GM12878 (cell line): ENCODE measurements around the gene SPTBN1. TPM values are rescaled to one million over a fixed set of nuclear protein-coding genes. Genes with fewer than 3 reads are reported as not detected.

Experiments used
- ATAC-seq: fragments of 200-7000 bp; cut with Tn5 transposase; 3 replicates; pipeline ENCODE4 v1.9.1; 2020; ENCODE audit warnings: mild to moderate bottlenecking, moderate library complexity
- BruUV-seq: library from RNA; stranded (reverse); fragments of 400-500 nt; replicated peaks from 2 replicates; lab custom pipeline; 2021; lab: Mats Ljungman, UMichigan
- CTCF ChIA-PET: fragments of 300-600 bp; sonication (Branson Sonifier 250); formaldehyde crosslinking; extraction: SDS; loops from one replicate; lab custom pipeline; 2021; ENCODE audit warnings: inconsistent platforms; lab: Yijun Ruan, JAX
- POLR2A ChIA-PET: fragments of 350-600 bp; formaldehyde crosslinking; extraction: SDS; loops from one replicate; lab custom pipeline; 2021; ENCODE audit warnings: inconsistent platforms; lab: Charles Lee
- RAD21 ChIA-PET: fragments of 300-600 bp; sonication (Branson Sonifier 250); formaldehyde crosslinking; loops from one replicate; lab custom pipeline; 2023; ENCODE audit warnings: antibody characterized with exemption; ENCODE audit not compliant: unreplicated experiment; lab: Charles Lee
- SMC1A ChIA-PET: fragments of 300-600 bp; sonication (Branson Sonifier 250); formaldehyde crosslinking; loops from one replicate; lab custom pipeline; 2023; ENCODE audit not compliant: unreplicated experiment, uncharacterized antibody; lab: Charles Lee
- DNase-seq: peaks from one replicate; pipeline ENCODE4 v3.0.0-alpha.2; 2011; ENCODE audit warnings: low read depth, low spot score
- FAIRE-seq: peaks from 3 replicates; lab custom pipeline; 2011; peaks lifted over from hg19 to GRCh38; lab: Jason Lieb, UNC
- H2AFZ ChIP-seq: 2 replicates; pipeline ENCODE4 v1.6.0; 2011; ENCODE audit warnings: low read depth, low read length, control low read depth; ENCODE audit not compliant: control insufficient read depth
- H3K27ac ChIP-seq: 2 replicates; pipeline ENCODE4 v1.5.1; 2011; ENCODE audit warnings: control low read depth; ENCODE audit not compliant: control insufficient read depth, insufficient read depth
- H3K27me3 ChIP-seq, 2 experiments: replicated peaks in 1 of 2; 2 replicates each; pipeline versions ENCODE4 v1.6.0 to v1.6.1; 2011; ENCODE audit warnings: low read length in 1 of 2; ENCODE audit not compliant: control insufficient read depth in 2 of 2, insufficient read depth in 2 of 2
- H3K36me3 ChIP-seq, 2 experiments: 2 replicates each; pipeline ENCODE4 v1.5.1; 2011; ENCODE audit warnings: low read length in 1 of 2; ENCODE audit not compliant: control insufficient read depth in 2 of 2, insufficient read depth in 2 of 2
- H3K4me1 ChIP-seq: 2 replicates; pipeline ENCODE4 v1.6.1; 2011; ENCODE audit warnings: mild to moderate bottlenecking, low read length, moderate library complexity, mixed read lengths; ENCODE audit not compliant: control insufficient read depth, insufficient read depth
- H3K4me2 ChIP-seq: 2 replicates; pipeline ENCODE4 v1.6.0; 2011; ENCODE audit warnings: control low read depth; ENCODE audit not compliant: control insufficient read depth, insufficient read depth
- H3K4me3 ChIP-seq: fragments of 200-600 bp; sonication (generic); 2 replicates; pipeline ENCODE4 v1.5.1; 2016
- H3K79me2 ChIP-seq: 2 replicates; pipeline ENCODE4 v1.6.0; 2011; ENCODE audit warnings: low read length; ENCODE audit not compliant: control insufficient read depth, insufficient read depth
- H3K9ac ChIP-seq: 2 replicates; pipeline ENCODE4 v1.8.0; 2011; ENCODE audit warnings: low read length, control low read depth, mixed read lengths; ENCODE audit not compliant: control insufficient read depth, insufficient read depth
- H3K9me3 ChIP-seq: replicated peaks from 3 replicates; pipeline ENCODE4 v1.5.1; 2011; ENCODE audit warnings: mild to moderate bottlenecking, low read length; ENCODE audit not compliant: control insufficient read depth, insufficient read depth
- H4K20me1 ChIP-seq: 2 replicates; pipeline ENCODE4 v1.6.0; 2011; ENCODE audit not compliant: control insufficient read depth, insufficient read depth
- STAT3 ChIP-seq: IDR thresholded peaks from 2 replicates; pipeline ENCODE4 v1.6.1; 2011; ENCODE audit warnings: low read depth, low read length, improper control_type of control experiment
- TCF12 ChIP-seq: IDR thresholded peaks from 2 replicates; pipeline ENCODE4 v1.6.1; 2011; ENCODE audit warnings: low read depth, mild to moderate bottlenecking, low read length
- ZNF622 ChIP-seq: fragments of 450-650 bp; IDR thresholded peaks from 2 replicates; pipeline ENCODE4 v1.6.1; 2017; ENCODE audit warnings: mild to moderate bottlenecking, inconsistent platforms
- ZSCAN29 ChIP-seq: fragments of 450-650 bp; IDR thresholded peaks from 2 replicates; pipeline ENCODE4 v1.6.1; 2017; ENCODE audit warnings: mild to moderate bottlenecking, moderate library complexity
- WGBS: methylation state at CpG from one replicate; pipeline ENCODE4 v1.1.6; 2016; ENCODE audit warnings: low lambda C conversion rate; ENCODE audit not compliant: insufficient replicate concordance, insufficient coverage; ENCODE audit errors: missing lambda C conversion rate; 5-methylcytosine and 5-hydroxymethylcytosine counted together
- in situ Hi-C: fragments of 300-500 bp; cut with MboI; formaldehyde crosslinking; loops from 9 replicates; pipeline ENCODE4 v1.14.3; 2018; ENCODE audit warnings: mixed read lengths
- intact Hi-C: fragments of 100-400 bp; cut with micrococcal nuclease; formaldehyde crosslinking; loops from one replicate; pipeline ENCODE4 v1.14.2; 2022; ENCODE audit not compliant: unreplicated experiment
- polyA plus RNA-seq, 11 experiments: library from polyadenylated mRNA; depleted of rRNA in 4 of 11; unstranded in 6 of 11; stranded (reverse) in 5 of 11; fragments of >200 nt; fragmentation: Nextera tagmentation in 4 of 11; fragmentation: Illumina TruSeq in 1 of 11; extraction: Ambion mirVana in 4 of 11; extraction: Trizol in 1 of 11; gene quantifications; 1 replicate in 1 of 11; 2 replicates in 10 of 11; pipeline versions ENCODE4 v1.2.1 to v1.2.3, GENCODE V29; 2011 to 2016; ENCODE audit warnings: inconsistent platforms in 2 of 11, missing spikeins in 2 of 11, low read depth in 1 of 11
- total RNA-seq, 4 experiments: library from RNA; depleted of rRNA in 3 of 4; stranded (reverse); fragments of >200 nt in 3 of 4; fragmentation: Illumina TruSeq in 1 of 4; extraction: Trizol in 1 of 4; gene quantifications; 2 replicates each; pipeline versions ENCODE4 v1.2.1 to v1.2.3, GENCODE V29; 2013 to 2021
- TF ChIP-seq, protein P1 (sequence below): fragments of 450-650 bp; IDR thresholded peaks from 2 replicates; pipeline ENCODE4 v1.6.1; 2017; ENCODE audit warnings: mild to moderate bottlenecking, moderate library complexity

The SPTBN1 gene
- total and polyA plus RNA-seq, 10 of the 15 experiments (the other 5 are each of a cell fraction or from before 2014, with no cell fraction given) = 20.6 to 154 (median 76.7) TPM

GRCh38 chr2:54534625-54535024, 78.5 kb downstream of the SPTBN1 start:
- BruUV-seq = no TSS peak
- no peaks in the 10 kb centered on the region for H4K20me1 ChIP-seq
- TF ChIP-seq TCF12 (no peak), STAT3 (no peak), ZSCAN29 (no peak), ZNF622 (no peak)
- TF ChIP-seq, protein P1, sequence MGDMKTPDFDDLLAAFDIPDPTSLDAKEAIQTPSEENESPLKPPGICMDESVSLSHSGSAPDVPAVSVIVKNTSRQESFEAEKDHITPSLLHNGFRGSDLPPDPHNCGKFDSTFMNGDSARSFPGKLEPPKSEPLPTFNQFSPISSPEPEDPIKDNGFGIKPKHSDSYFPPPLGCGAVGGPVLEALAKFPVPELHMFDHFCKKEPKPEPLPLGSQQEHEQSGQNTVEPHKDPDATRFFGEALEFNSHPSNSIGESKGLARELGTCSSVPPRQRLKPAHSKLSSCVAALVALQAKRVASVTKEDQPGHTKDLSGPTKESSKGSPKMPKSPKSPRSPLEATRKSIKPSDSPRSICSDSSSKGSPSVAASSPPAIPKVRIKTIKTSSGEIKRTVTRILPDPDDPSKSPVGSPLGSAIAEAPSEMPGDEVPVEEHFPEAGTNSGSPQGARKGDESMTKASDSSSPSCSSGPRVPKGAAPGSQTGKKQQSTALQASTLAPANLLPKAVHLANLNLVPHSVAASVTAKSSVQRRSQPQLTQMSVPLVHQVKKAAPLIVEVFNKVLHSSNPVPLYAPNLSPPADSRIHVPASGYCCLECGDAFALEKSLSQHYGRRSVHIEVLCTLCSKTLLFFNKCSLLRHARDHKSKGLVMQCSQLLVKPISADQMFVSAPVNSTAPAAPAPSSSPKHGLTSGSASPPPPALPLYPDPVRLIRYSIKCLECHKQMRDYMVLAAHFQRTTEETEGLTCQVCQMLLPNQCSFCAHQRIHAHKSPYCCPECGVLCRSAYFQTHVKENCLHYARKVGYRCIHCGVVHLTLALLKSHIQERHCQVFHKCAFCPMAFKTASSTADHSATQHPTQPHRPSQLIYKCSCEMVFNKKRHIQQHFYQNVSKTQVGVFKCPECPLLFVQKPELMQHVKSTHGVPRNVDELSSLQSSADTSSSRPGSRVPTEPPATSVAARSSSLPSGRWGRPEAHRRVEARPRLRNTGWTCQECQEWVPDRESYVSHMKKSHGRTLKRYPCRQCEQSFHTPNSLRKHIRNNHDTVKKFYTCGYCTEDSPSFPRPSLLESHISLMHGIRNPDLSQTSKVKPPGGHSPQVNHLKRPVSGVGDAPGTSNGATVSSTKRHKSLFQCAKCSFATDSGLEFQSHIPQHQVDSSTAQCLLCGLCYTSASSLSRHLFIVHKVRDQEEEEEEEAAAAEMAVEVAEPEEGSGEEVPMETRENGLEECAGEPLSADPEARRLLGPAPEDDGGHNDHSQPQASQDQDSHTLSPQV = no peak
- no peaks in the 10 kb centered on the region for H3K27me3 ChIP-seq
- in situ Hi-C loops = no loop called here
- no peak for ATAC-seq
- ChIA-PET SMC1A (interaction anchor here (0.9 to 1.2 kb wide), 3 partner anchors 11 to 131 kb away, joined by 3 to 5 read pairs (median 4); no protein-coding TSS in a partner anchor), POLR2A (interaction anchor here (0.8 kb wide), 1 partner anchor 19 kb away, joined by 3 read pairs; no protein-coding TSS in a partner anchor), RAD21 (interaction anchor here (1.0 kb wide), 1 partner anchor 45 kb away, joined by 3 read pairs; no protein-coding TSS in a partner anchor), CTCF (no interaction called here)
- H3K4me3 ChIP-seq = no peak overlapping the region
- no peaks in the 10 kb centered on the region for H3K79me2 ChIP-seq
- H2AFZ ChIP-seq = no peak overlapping the region
- H3K4me1 ChIP-seq = peaks cover 13% of the 10 kb centered on the region; the same call in 1 of the 2 replicates
- DNase-seq = no peak
- no peak overlapping the region for H3K9ac ChIP-seq
- 17% methylated on average over 2 of the region's 2 CpGs for WGBS
- no peak for FAIRE-seq
- H3K27ac ChIP-seq = no peak overlapping the region
- intact Hi-C loops = no loop called here
- H3K36me3 ChIP-seq = no peaks in the 10 kb centered on the region
- no peaks in the 10 kb centered on the region for H3K9me3 ChIP-seq
- H3K4me2 ChIP-seq = no peak overlapping the region
